Midbrain (tissue), 1 donor: ENCODE measurements around the gene JARID2.

Experiments used
- DNase-seq: peaks from one replicate; lab custom pipeline; 2025; lab: John Stamatoyannopoulos, UW

Gene JARID2

DNA sequence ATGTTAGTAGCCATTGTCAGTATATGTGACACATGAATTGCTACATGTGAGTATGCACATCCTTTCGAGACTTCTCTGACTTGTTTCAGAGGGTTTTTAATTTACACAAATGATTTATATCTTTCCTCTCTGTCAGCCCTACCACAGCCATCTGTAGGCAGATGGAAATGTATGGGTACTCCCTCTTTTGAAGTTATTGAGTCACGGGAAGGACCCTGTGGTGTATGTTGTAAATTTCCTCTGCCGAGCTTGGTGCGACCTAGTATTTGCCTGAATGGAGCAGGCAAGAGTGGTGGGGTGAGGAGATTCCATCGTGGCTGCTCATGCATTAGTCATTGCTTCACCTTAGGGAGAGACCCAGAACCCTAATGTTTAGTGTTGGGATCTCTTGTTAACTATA lies 171.9 kb downstream of the JARID2 start:
- no peak for DNase-seq

DNA sequence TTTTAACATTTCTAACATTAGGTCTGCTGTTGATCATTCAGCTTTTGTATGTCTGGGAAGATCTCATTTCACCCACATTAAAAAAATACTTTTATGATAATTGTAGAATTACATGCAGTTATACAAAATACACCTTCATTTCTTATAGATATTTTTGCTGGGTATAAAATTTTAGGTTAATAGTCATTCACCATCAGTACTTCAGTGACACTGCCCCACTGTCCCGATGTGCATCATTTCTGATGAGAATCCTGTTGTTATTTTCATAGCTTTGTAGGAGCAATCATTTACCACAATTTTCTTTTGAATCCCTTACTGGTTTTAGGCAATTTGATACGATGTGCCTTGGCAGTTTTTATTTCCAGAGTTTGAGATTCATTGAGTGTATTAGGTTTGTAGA lies 173.6 kb downstream of the JARID2 start:
- no peak for DNase-seq

DNA sequence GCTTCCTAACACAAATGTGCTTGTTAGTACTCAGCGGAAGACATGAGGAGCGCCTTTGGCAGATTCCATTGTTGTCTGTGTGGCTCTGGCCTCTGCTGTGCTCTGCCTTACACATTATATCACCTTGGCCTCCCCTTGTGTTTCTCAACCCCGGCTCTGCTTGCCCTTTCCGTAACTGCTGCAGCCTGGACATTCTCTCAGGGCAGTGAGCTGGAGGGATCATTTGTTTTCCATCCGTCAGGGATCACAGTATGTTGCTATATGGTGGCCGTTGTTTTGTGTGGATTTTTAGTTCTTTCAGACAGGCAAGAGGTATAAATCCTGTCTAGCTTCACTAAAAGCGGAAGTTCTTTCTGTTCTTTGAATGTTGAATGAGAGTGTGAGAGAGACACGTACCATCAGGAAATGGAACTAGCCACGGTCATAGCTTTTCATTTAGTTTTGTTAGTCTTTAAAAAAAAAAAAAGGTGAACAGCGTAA lies 175.1 kb downstream of the JARID2 start:
- DNase-seq = no peak

DNA sequence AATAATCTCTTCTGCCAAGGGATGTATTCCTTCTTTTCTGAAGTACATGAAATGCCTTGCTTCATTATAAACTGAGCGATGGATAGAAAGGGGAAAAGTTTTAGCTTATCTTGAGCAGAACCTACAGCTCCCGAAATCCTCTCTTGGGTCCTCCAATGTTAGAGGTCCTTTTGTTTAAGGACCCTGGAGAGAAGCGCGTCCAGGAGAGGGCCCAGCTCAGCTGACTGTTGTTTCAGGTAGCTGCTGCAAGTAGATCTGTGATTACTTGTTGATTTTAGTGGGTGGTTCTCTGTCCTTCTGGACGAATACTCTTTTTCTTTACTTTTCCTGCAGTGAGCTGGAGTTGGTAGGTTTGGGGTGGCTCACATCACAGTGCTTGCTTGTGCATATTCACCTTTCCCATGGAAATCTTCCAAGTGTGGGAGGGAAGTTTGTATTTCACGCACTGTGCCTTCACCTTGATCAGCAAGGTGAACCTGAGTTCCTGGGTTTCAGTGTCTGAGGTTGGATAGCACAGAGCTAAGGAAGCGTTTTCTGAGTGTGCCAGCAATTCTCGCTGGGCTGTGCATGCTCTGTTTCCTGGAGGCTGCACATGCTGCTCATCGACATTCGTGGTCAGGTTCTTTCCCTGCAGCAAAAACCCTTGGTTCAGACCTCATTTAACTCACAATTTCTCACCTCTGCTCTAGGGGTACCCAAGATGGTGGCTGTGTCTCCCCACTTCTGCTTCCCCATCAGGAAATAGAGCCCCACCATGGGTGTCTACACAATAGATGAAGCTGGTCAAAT lies 176.3 kb downstream of the JARID2 start:
- DNase-seq = no peak

DNA sequence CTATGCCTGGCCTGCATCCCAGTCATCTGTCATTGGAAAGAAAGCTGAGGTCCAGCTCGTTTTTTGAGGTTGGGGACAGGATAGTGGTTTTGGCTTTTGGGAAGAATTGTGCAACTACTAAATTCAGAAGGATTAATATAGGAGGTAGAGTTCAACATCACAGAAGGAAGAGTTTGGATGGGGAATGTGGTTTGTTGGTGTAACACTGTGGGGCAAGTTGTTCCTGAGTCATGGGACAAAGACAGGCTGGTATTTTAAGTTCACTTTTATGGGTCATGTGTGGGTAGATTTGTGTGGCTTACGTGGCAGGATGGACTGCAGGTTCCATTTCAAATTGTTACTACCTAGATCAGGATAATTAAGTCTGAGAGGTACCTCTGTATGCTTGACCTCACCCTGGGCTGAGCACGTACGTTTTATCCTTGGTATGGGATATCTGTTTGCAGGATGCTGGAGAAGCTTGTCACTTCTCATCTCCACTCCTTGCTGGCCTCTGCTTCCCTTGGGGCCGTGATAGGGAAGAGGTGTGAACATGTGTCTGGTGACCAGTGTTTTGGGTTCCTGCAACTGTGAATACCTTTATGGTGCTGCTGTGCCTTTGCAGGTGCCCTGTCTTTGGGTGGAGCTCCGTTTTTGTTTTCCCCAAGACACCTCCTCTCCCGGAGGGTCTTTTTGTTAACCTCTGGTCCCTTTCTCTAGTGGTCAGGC lies 177.6 kb downstream of the JARID2 start:
- DNase-seq = no peak

DNA sequence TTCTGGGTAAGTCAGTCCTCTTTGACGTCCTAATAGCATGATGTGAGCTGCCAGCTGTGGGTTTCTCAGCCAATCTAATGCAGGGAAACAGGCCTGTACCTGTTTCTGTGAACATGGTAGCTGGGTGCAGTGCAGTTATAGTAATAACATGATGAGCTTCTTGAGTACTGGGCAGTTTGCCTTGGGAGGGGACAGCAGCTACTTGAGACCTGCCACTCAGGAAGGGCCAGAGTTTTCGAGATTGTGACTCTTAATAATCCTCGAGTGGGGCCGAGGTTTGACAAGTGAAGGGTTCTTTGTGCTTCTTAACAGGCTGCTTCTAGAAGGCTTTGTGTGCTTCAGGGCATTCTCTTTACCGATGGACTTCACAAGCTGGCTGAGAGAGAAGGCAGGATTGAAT lies 180.1 kb downstream of the JARID2 start:
- no peak for DNase-seq

DNA sequence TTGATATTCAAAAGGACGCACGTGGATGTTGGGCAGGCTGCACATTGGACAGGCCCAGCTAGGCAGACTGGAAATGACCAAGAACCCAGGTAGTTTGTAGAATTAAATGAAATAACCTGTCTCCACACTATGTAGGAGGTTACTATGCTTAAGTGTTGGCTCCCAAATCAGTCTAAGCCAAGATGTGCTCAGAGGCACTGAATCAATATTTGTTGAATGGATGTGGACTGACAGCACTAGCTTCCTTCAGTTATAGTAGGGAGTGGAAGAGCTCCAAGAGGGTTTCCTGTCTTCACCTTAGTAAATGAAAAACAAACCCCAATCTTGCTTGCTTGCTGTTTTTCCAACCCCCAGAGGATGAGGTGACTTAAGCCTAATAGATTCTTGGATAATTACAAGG lies 180.5 kb downstream of the JARID2 start:
- no peak for DNase-seq

DNA sequence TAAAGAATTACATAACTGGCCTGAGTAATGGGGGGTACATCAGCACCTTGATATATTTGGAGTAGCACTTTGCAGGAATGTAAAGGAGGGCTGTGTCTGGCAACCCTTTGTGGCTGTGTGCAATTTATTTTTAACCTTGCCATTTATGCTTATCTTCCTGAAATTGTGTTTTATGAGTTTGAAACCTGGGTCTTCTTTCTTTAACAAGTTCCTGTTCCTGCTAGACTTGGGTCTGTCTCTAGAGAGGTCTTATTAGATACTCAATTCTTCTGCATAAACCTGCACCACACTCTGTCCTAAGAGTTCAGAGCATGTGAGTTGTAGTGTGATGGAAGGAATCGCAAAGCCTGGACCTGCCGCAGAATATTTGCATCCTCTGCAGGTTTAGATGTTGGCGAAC lies 181.0 kb downstream of the JARID2 start:
- DNase-seq = no peak

DNA sequence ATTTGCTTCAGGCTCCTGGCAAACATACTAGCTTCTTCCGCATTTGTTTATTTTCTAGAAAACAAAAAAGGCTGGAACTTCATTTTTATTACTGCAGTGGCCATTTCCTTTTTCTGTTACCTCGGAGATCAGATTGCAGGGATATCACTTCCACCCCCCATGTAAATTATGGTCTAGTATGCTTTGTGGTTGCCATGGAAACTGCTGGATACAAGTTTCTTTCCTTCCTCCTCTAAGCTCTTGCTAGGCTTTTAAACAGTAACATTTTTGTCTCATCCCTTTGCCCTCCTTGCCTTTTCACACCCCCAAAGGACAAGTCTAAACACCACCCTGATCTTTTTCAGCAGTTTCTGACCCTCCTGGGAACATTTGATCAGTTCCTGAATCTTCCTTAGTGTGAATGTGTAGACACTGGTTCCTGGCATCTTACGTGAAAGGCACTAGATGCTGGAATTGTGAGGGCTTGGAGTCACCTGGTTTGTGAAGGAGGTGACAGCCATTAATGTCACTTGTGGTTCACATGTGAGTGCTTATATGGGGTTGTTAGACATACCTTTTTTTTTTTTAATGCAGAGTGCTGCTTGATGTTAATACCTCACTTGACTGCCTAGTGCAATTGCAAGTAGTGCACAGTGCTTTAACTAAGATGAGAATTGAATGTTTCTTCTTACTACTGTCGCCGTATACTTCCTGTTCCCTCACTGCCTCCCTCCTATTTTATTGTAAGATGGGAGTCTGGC lies 181.6 kb downstream of the JARID2 start:
- DNase-seq = no peak

DNA sequence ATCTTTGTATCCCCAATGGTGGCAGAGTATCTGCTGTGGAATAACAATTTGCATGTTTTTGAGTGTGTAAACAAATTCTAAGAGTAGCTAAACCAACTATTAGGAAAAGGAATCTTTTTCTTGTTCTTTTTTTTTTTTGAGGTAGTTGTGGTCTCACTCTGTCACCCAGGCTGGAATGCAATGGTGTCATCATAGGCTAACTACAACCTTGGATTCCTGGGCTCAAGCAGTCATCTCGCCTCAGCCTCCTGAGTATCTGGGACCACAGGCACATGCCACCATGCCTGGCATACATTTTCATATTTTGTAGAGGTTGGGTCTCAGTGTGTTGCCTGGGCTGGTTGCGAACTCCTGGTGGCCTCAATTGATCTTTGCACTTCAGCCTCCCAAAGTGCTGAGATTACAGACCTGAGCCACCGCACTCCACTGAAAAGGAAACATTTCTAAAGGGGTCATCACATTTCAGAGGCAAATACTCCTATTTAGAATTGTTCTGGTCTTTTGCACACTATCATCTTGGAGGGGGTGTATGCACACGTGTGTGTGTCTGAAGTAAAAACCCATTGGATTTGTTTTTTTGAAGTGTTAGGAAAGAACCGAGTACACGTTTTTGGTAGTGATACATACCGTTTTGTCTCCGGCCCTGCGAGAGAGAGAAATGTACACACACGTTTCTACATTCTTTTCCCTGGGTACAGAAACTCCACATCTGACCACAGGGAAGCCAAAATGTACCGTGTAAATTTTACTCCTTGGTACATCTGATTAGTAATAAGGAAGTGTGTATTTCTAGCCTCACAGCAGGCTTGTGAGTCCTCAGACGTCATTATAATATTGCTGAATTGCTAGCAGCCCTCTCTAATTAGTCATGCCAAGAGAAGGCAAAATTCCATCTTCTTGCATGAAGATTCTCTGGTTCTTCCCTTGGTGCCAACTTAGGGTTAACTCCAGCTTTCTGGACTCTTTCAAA lies 183.6 kb downstream of the JARID2 start:
- no peak for DNase-seq

DNA sequence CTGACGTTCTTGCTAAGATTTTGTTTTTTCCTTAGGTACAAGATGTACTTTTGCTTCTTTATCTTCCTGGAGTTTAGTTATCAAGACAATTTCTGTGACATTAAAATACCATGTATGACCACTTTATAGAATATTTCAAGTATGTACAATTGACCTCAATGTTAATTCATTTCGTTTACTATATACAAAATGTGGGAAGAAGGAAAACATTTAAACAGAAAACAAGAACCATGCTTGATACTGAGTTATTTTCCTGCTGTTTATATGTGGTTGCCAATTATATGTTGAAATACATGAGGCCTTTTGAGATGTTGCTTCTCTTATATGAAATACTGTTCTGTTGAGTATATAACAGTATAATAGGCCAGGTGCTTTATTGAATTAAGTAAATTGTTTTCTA lies 184.3 kb downstream of the JARID2 start:
- DNase-seq = no peak

DNA sequence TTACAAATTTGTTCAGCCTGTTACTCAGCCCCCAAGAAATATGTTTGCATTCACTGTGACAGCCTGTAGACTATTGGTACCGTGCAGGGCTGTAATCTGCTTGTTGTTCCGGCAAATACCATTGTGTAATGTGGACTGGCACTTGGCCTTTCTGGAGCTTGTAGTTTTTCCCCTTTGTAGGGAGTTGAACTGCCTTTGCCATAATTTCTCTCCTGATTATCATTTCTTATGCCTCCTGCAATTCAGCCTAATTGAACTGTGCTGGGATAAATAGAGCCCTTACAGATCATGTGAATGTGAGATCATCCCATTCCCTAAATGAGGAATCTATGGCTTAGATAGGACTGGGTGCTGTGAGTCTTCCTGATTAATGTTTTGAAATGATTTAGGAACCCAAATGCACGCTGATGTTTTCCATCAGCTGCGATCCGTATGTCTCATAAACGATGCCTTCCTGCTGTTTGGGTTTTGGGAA lies 185.1 kb downstream of the JARID2 start:
- no peak for DNase-seq

DNA sequence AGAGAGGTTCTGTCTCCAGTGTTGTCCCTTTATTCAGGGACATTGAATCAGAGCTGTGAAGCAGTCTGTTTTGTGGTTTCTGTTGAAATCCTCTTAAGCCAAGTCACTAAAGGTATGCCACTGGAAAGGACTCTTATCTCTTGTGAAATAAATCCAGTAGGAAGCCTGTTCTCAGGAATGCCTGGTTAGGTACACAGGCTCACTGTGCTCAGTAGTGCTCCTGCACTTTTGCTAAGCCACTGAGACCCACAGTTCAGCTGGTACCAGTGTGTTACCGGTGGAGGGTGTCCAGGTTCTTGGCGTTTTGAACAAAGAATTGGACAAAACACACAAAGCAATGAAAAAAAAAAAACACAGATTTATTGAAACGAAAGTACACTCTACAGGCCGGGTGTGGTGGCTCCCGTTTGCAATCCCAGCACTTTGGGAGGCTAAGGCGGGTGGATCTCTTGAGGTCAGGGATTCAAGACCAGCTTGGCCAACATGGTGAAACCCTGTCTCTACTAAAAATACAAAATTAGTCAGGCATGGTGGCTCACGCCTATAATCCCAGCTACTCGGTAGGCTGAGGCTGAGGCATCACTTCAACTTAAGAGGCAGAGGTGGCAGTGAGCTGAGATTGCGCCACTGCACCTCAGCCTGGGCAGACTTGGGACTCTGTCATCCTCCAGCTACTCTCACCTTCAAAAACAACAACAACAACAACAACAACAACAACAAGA lies 186.1 kb downstream of the JARID2 start:
- DNase-seq = no peak

DNA sequence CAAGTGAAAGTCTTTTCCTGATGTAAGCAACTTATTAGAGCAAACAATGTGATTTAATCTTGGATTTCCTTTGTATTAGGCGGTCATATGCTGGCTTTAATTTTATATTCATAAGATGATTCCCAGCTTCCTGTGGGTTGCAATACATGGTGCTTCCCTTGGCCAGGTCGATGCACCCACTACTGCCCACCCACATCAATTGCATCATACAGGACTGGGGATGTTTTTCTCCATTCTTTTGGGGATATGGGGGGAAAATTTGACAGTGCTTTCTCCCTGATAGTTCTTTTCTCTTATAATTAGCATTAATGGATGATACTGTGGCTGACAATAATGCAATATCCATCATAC lies 187.6 kb downstream of the JARID2 start:
- DNase-seq = no peak

DNA sequence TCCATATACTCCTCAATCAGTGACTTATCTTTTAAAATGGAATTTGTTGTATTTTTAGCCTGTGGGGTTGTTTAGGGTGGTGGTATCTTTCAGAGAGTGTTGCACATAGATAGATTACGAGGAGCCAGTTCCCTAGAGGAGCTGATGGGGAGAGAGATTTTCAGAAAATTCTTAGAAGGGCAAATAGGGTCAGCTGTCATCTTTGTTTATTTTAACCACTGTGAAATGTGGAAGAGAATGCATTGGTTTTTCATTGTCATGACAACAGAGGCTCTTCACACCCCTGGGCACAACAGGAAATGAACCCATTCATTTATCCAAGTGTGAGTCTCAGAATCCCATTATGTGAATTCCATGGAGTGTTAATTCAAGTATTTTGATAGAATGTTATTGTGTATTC lies 188.4 kb downstream of the JARID2 start:
- DNase-seq = no peak

DNA sequence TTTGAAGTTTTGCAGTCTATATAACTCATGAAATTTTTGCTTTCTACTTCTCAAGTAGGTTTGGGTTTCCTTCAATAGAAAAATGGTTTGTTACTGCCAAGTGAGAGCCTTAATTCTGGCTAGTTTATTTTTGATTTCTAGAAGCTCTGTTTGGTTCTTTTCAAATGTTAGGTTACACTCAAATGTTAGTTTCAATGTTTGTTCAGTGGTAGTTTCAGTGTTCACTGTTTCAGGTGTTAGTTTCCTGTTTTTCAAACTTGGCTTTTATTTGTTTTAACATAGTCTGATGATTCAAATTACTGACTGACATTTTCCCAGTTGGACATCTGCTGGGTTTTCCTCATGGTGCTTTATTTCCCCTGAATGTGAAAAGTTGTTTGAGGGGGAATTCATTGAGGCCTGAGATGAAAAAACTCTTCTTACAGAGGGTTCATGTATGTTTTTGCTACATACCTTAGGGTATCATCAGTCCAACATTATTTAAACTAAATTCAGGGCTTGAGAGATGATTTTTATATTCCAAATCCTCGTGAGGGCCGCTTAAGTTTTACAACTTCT lies 189.0 kb downstream of the JARID2 start:
- no peak for DNase-seq

DNA sequence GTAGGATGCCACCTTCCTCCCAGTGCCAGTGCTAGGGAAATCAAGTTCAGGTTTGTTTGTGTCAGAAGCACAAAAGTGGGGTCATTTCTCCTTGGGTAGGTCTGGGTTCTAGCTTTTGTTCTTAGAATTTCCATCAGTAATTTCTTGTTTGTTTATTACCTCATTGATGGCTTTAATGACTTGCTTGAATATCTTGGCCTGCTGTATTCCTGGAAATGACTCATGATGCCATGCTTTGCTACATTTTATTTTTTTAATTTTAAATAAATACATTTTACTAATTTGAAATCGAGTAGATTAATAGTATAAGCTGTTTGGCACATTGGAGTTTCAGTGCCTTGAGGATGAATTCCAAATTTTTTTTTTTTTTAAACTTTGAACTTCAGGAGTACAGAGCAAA lies 189.6 kb downstream of the JARID2 start:
- DNase-seq = no peak

DNA sequence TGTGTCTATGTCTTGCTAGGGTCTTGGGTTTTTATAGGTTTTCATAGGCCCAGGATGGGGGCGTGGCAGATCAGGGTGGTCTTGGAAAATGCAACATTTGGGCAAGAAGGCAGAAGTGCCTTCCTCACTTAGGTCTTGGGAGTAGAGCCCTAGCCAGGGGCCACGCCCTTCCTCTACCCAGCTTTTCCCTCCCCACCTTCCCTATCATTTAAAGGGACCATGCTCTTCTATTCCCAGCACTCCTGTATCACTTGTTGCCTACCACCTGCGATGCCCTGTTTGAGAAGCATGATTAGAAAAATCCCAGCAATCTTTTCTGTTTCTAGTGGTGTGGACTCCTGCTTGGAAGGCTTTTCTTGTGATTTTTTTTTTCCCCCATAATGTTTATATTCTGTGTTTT lies 190.6 kb downstream of the JARID2 start:
- no peak for DNase-seq

DNA sequence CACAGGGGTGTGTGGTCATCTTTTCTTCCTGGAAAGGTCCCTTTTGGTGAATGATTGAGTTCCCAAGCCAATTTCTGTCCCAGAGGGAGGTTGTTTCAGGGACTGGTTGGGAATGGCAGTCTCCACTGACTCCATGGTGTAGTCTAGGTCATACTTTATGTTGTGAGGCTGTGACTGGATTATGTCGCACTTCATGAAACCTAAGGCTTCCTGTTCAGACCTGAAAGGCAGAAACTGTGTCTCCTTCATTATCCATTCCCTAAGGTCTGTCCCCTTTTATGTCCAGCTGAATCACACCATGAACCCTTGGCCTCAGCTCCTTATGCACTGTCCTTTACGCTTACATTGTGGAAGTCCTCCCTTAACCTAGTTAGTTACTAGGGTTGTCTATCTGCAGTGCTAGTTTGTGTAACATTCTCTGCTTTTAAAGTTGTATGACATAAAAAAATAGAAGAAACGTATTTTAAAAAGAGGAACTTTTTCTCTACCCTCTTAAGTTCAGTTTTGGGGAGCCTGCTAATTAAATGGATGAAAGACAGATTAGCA lies 191.3 kb downstream of the JARID2 start:
- no peak for DNase-seq

DNA sequence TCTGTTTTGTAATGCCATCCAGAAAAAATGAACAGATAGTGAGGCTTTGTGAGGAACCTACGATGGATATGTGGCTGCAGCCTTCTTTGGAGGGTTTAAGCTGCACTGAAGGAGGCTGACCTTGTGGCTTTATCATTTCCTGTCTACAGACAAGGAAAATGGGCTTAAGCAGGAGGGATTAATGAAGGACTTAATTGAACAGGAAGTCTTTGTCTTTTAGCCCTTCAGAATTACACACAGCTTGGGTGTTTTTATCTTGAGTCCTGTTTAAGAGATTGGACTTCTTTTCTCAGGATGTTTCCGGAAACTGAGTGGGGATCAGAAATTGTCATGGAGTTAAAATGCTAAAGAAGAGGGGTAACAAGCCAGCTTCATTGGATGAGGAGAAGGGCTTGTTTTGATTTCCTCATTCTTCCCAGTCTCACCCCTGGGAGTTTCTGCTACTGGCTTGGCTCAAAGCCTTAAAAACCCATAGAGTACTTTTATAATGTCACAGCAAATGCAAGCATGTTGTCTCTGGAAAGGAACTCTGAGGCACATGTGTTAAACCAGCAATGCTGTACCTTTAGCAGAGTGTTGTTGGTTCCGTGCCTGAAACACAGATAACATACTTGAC lies 193.6 kb downstream of the JARID2 start:
- DNase-seq = no peak
